Prostate gland (tissue), 2 donors: ENCODE measurements around the gene CCRL2. TPM values are rescaled to one million over a fixed set of nuclear protein-coding genes. Genes with fewer than 3 reads are reported as not detected.
"Not testable (repeated sequence)": the region's sequence is repeated elsewhere in the genome, so short reads cannot be mapped to it uniquely, and the experiment has no call there.

ENCODE experiments used
- DNase-seq: peaks from one replicate; pipeline ENCODE4 v3.0.0-alpha.2; 2019; ENCODE audit warnings: low spot score
- H3K27ac ChIP-seq, 2 donors: fragments of 200-600 bp; sonication (generic); 2 replicates each; pipeline ENCODE4 v1.5.1; 2017 to 2019
- H3K27me3 ChIP-seq: fragments of 200-600 bp; sonication (generic); replicated peaks from 2 replicates; pipeline ENCODE4 v1.5.1; 2019; ENCODE audit not compliant: insufficient read depth
- H3K36me3 ChIP-seq, 2 donors: fragments of 200-600 bp; sonication (generic); 1 replicate in 1 of 2; 2 replicates in 1 of 2; pipeline versions ENCODE4 v1.5.1 to v1.8.1; 2017 to 2019
- H3K4me1 ChIP-seq: fragments of 200-600 bp; sonication (generic); replicated peaks from 2 replicates; pipeline ENCODE4 v1.5.1; 2019
- H3K4me3 ChIP-seq, 2 donors: fragments of 200-600 bp; sonication (generic); 2 replicates each; pipeline ENCODE4 v1.5.1; 2017 to 2019
- H3K9me3 ChIP-seq: fragments of 200-600 bp; sonication (generic); 2 replicates; pipeline ENCODE4 v1.5.1; 2017
- CTCF ChIP-seq, 4 experiments: fragments of 200-600 bp in 2 of 4; fragments of 450-650 bp in 2 of 4; sonication (generic) in 2 of 4; IDR thresholded peaks; 1 replicate in 3 of 4; 2 replicates in 1 of 4; pipeline ENCODE4 v1.5.1; 2016 to 2019; ENCODE audit warnings: antibody characterized with exemption in 4 of 4, mild to moderate bottlenecking in 2 of 4, moderate library complexity in 2 of 4
- POLR2A ChIP-seq: fragments of 450-650 bp; IDR thresholded peaks from one replicate; pipeline ENCODE4 v1.6.1; 2016; ENCODE audit warnings: antibody characterized with exemption, mild to moderate bottlenecking
- POLR2AphosphoS5 ChIP-seq: sonication (generic); formaldehyde crosslinking; IDR thresholded peaks from one replicate; pipeline ENCODE4 v1.6.1; 2017; ENCODE audit warnings: antibody characterized with exemption
- WGBS: methylation state at CpG from one replicate; pipeline ENCODE4 v1.1.5; 2018; 5-methylcytosine and 5-hydroxymethylcytosine counted together
- intact Hi-C: fragments of 100-400 bp; cut with DNase I; formaldehyde crosslinking; loops from one replicate; pipeline ENCODE4 v1.14.2; 2022
- total RNA-seq, 2 donors: library from RNA; depleted of rRNA; stranded (reverse); fragments of >200 nt; gene quantifications; one replicate each; pipeline ENCODE4 v1.1.0, GENCODE V29; 2016

Gene CCRL2
- total RNA-seq, 2 donors from 2014 or later: 0.09 to 0.45 TPM

DNA sequence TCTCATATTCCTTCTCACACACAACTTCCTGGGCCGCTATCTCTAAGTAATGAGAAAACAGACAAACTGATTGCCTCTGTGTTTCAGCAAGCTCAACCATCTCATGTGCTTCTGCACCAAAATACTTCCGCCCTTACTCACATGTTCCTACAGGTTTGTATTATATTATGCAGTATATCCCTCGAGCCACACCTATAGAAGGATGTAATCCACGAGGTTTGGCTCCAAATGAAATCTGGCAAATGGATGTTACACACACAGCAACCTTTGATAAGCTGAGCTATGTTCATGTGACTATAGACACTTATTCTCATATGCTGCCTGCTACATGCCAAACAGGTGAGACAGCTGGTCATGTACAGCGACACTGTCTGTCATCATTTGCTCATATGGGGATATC lies 22.6 kb downstream of the CCRL2 start:
- Histone ChIP-seq H3K9me3 (no peaks in the 10 kb centered on the region), H3K4me1 (no peaks in the 10 kb centered on the region), H3K4me3 (no peak overlapping the region), H3K27me3 (no peaks in the 10 kb centered on the region), H3K36me3 (no peaks in the 10 kb centered on the region), H3K27ac (no peak overlapping the region)
- intact Hi-C loops: no loop called here
- 40% methylated on average over 5 of the region's 5 CpGs for WGBS
- TF ChIP-seq POLR2A: no peak
- no peak for DNase-seq

DNA sequence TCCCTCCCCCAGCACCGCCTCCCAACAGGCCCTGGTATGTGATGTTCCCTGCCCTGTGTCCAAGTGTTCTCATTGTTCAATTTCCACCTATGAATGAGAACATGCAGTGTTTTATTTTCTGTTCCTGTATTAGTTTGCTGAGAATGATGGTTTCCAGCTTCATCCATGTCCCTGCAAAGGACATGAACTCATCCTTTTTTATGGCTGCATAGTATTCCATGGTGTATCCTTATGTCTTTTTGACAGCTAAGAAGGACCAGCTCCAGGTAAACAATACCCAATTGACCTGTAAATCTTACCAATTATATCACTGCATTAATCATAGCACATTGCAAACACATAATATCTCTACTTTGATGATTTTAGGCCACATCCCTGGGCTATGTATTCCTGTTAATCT lies 23.8 kb downstream of the CCRL2 start:
- H3K4me1 ChIP-seq, H3K36me3 ChIP-seq, H3K27me3 ChIP-seq, DNase-seq, intact Hi-C loops, H3K27ac ChIP-seq, H3K4me3 ChIP-seq, H3K9me3 ChIP-seq: not testable (repeated sequence)
- WGBS: 95% methylated on average over 1 of the region's 1 CpG

DNA sequence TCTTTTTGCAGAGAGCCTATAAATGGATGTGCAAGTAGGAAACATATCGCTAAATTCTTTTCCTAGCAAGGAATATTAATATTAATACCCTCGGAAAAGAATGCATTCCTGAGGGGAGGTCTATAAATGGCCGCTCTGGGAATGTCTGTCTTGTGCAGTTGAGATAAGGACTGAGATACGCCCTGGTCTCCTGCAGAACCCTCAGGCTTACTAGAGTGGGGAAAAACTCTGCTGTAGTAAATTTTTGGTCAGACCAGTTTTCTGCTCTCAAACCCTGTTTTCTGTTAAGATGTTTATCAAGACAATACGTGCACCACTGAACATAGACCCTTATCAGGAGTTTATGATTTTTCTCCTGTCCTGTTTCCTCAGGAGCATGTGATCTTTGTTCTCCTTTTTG lies 24.8 kb downstream of the CCRL2 start:
- H3K27me3 ChIP-seq, H3K36me3 ChIP-seq, intact Hi-C loops, H3K9me3 ChIP-seq, H3K4me1 ChIP-seq, H3K27ac ChIP-seq, DNase-seq, H3K4me3 ChIP-seq: not testable (repeated sequence)
- 92% methylated on average over 5 of the region's 5 CpGs for WGBS

DNA sequence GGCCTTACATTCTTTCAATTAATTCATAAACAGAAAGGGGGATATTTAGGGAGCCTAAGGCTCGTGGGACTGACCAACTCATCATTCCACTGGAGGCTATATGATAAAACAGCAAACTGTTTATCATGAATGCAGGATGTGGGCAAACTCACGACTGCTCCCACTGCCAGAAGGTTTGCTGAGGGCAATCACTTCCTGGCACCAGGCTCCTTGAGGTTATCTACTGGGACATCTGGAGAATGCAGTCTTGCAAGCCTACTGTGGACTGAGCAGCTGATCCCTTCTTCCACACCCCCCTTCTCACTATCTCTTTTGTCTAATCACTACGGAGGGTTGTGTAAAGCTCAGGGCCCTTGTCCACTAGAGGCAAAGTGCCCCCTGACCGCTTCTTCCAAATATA lies 26.1 kb downstream of the CCRL2 start:
- H3K27ac ChIP-seq, H3K4me3 ChIP-seq, H3K27me3 ChIP-seq, intact Hi-C loops, DNase-seq, H3K36me3 ChIP-seq, H3K9me3 ChIP-seq, H3K4me1 ChIP-seq: not testable (repeated sequence)
- 78% methylated on average over 4 of the region's 4 CpGs for WGBS

DNA sequence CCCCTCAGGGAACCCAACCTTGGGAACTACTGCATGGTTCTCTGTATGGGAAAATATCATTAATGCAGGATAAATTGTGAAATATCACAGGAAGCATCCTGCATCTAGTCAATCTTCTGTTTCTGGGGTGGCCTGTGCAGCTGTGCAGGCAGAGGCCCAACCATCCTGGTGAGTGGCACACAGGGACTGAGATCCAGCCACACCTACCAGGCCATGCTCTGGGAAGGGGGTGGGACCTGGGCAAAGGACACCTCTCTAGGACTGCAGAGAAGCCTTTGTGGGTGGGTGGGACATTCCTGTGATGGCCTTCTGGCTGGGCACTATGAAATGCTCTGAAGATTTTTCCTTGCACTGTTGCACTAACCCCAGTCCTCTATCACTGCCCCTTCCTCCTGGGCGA lies 26.8 kb downstream of the CCRL2 start:
- DNase-seq: no peak
- WGBS: 88% methylated on average over 1 of the region's 1 CpG
- TF ChIP-seq POLR2AphosphoS5 (no peak), POLR2A (no peak), CTCF (IDR thresholded peaks at IDR 0.05) (no peak)
- Histone ChIP-seq H3K36me3 (no peaks in the 10 kb centered on the region), H3K27me3 (no peaks in the 10 kb centered on the region), H3K27ac (no peak overlapping the region), H3K4me3 (no peak overlapping the region), H3K9me3 (no peaks in the 10 kb centered on the region), H3K4me1 (no peaks in the 10 kb centered on the region)
- intact Hi-C loops: no loop called here

GRCh38 chr3:46435081-46435726 lies 28.1 kb downstream of the CCRL2 start:
- H3K27ac ChIP-seq: no peak overlapping the region
- no peaks in the 10 kb centered on the region for H3K27me3 ChIP-seq
- DNase-seq: no peak
- no peaks in the 10 kb centered on the region for H3K4me1 ChIP-seq
- WGBS: 86% methylated on average over 3 of the region's 3 CpGs
- no peak overlapping the region for H3K4me3 ChIP-seq
- intact Hi-C loops: no loop called here
- H3K9me3 ChIP-seq: no peaks in the 10 kb centered on the region
- TF ChIP-seq POLR2AphosphoS5: no peak
- no peak for TF ChIP-seq POLR2A
- no peak for TF ChIP-seq CTCF (IDR thresholded peaks at IDR 0.05)
- no peaks in the 10 kb centered on the region for H3K36me3 ChIP-seq

- Histone ChIP-seq H3K9me3 (no peaks in the 10 kb centered on the region), H3K27ac (no peak overlapping the region), H3K36me3 (no peaks in the 10 kb centered on the region), H3K27me3 (no peaks in the 10 kb centered on the region), H3K4me1 (no peaks in the 10 kb centered on the region), H3K4me3 (no peak overlapping the region)
- WGBS: 87% methylated on average over 3 of the region's 3 CpGs
- no peak for DNase-seq
- intact Hi-C loops: no loop called here
- TF ChIP-seq CTCF (IDR thresholded peaks at IDR 0.05) (no peak), POLR2AphosphoS5 (no peak), POLR2A (no peak)
Measured at GRCh38 chr3:46438831-46439230, 31.8 kb downstream of the CCRL2 start.
